Neural crest cell (in vitro differentiated cells): ENCODE results near the gene DCC. TPM values are rescaled to one million over a fixed set of nuclear protein-coding genes. Genes with fewer than 3 reads are reported as not detected.
A peak's percentile ranks its signal among the peaks of the same experiment; 100 is the strongest.

Experiments used
- DNase-seq: peaks from one replicate; pipeline ENCODE4 v3.0.0; 2021; ENCODE audit warnings: low read depth, mixed read lengths, low spot score
- H3K27ac Mint-ChIP-seq: one replicate; pipeline ENCODE4 v1.8.0; 2021; ENCODE audit warnings: mild to moderate bottlenecking, mixed read lengths; ENCODE audit not compliant: unreplicated experiment
- H3K27me3 Mint-ChIP-seq: 2 replicates; pipeline ENCODE4 v1.8.0; 2021; ENCODE audit warnings: low read depth, mild to moderate bottlenecking, mixed read lengths
- H3K36me3 Mint-ChIP-seq: 2 replicates; pipeline ENCODE4 v1.8.0; 2021; ENCODE audit warnings: low read depth, mild to moderate bottlenecking, mixed read lengths
- H3K4me1 Mint-ChIP-seq: 2 replicates; pipeline ENCODE4 v1.8.0; 2021; ENCODE audit warnings: mixed read lengths
- H3K4me3 Mint-ChIP-seq: one replicate; pipeline ENCODE4 v1.8.0; 2021; ENCODE audit warnings: mild to moderate bottlenecking, mixed read lengths
- H3K9me3 Mint-ChIP-seq: 2 replicates; pipeline ENCODE4 v1.8.0; 2021; ENCODE audit warnings: mixed read lengths
- total RNA-seq: library from RNA; stranded (reverse); gene quantifications from 2 replicates; pipeline ENCODE4 v1.2.1, GENCODE V29; 2021
- TF ChIP-seq, protein P1 (sequence below): fragments of 200-600 bp; sonication (generic); conservative IDR thresholded peaks from 2 replicates; pipeline ENCODE4 v1.5.0; 2021; ENCODE audit warnings: antibody characterized with exemption, mild to moderate bottlenecking

The DCC gene
- total RNA-seq, 1 donor from 2014 or later, result 10.1 TPM

DNA sequence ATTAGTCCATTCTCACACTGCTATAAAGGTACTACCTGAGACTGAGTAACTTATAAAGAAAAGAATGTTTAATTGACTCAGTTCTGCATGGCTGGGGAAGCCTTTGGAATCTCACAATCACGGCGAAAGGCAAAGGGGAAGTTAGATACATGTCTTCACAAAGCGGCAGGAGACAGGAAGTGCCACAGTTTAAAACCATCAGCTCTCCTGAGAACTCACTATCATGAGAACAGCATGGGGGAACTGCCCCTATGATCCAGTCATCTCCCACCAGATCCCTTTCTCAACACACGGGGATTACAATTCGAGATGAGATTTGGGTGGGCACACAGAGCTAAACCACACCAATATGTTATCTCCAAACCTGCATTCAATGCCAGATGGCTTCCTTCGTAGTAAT, 716.1 kb downstream of the DCC start:
- H3K4me1 Mint-ChIP-seq, result no peaks in the 10 kb centered on the region
- peak overlapping the region; percentile 69 for H3K27ac Mint-ChIP-seq
- H3K4me3 Mint-ChIP-seq, result no peak overlapping the region
- H3K36me3 Mint-ChIP-seq, result no peaks in the 10 kb centered on the region
- H3K27me3 Mint-ChIP-seq, result no peaks in the 10 kb centered on the region
- TF ChIP-seq, protein P1, sequence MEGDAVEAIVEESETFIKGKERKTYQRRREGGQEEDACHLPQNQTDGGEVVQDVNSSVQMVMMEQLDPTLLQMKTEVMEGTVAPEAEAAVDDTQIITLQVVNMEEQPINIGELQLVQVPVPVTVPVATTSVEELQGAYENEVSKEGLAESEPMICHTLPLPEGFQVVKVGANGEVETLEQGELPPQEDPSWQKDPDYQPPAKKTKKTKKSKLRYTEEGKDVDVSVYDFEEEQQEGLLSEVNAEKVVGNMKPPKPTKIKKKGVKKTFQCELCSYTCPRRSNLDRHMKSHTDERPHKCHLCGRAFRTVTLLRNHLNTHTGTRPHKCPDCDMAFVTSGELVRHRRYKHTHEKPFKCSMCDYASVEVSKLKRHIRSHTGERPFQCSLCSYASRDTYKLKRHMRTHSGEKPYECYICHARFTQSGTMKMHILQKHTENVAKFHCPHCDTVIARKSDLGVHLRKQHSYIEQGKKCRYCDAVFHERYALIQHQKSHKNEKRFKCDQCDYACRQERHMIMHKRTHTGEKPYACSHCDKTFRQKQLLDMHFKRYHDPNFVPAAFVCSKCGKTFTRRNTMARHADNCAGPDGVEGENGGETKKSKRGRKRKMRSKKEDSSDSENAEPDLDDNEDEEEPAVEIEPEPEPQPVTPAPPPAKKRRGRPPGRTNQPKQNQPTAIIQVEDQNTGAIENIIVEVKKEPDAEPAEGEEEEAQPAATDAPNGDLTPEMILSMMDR, result no peak
- no peaks in the 10 kb centered on the region for H3K9me3 Mint-ChIP-seq
- DNase-seq, result no peak

DNA sequence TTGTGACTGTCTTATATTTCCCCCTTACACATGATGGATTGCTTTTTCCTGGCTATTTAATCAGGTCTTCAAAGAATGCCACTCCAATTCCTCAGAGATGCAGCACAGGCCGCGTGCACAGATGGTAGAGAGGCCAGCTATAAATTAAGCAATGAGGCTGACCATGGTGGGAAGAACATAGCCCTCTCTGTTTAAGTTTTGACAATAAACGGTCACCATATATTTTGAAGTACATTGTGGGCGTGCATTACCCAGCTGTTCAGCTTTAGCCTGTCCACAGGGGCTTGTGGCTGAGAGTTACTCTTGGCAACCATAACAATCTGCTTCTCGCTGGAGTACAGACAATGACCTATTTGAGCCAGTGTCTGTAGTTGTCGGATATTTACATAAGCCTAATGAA, 730.8 kb downstream of the DCC start:
- peak overlapping the region; percentile 18 for H3K4me3 Mint-ChIP-seq
- peak; percentile 1 for DNase-seq
- H3K9me3 Mint-ChIP-seq, result no peaks in the 10 kb centered on the region
- H3K27me3 Mint-ChIP-seq, result no peaks in the 10 kb centered on the region
- TF ChIP-seq, protein P1, result no peak
- peaks cover 25% of the 10 kb centered on the region for H3K4me1 Mint-ChIP-seq
- H3K36me3 Mint-ChIP-seq, result no peaks in the 10 kb centered on the region
- peak overlapping the region; percentile 23 for H3K27ac Mint-ChIP-seq

DNA sequence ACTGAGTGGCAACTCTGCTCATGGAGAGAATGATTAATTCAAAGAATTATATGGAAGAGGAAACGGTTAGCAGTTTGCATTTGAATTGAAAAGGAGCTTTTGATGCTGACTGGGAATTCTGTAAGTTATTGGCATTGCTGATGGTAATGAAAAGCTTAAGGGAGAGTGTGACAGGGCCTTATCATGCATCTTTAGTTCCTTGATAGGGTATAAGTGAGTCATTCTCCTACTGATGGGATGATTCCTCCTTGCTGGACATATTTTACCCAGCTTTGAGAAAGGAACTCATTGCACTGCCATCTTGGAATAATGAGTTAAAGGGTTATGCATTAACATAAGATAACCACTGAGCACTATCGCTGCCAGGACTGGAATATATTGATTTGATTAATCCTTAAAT, 740.7 kb downstream of the DCC start:
- H3K36me3 Mint-ChIP-seq, result no peaks in the 10 kb centered on the region

DNA sequence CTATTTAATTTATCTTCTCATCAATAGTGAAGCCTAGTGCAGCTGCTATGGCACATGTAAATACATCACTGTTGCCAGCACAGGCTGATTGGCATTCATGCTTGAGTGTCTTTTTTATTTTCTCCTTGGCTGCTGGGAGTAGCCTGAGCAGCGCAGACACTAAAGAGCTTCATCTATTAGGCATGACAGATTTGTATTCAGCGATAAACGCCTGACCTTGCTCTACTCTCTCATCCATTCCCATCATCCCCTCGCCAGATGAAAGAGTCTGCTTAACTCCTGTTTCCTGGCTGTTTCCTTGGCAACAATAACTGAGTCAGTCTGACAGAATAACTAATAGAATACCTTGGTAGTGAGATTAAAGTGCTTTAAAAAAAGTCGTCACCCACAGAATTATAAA, 753.6 kb downstream of the DCC start:
- Mint-ChIP-seq H3K4me3 (no peak overlapping the region), H3K4me1 (peaks cover 13% of the 10 kb centered on the region), H3K27ac (no peak overlapping the region), H3K27me3 (no peaks in the 10 kb centered on the region), H3K9me3 (no peaks in the 10 kb centered on the region), H3K36me3 (no peaks in the 10 kb centered on the region)
- TF ChIP-seq, protein P1, result no peak
- DNase-seq, result no peak

More for the DNA sequence above, 740.7 kb downstream of the DCC start:
- TF ChIP-seq, protein P1, result no peak
- Mint-ChIP-seq H3K4me1 (peaks cover 6% of the 10 kb centered on the region), H3K27me3 (no peaks in the 10 kb centered on the region), H3K27ac (no peak overlapping the region), H3K4me3 (no peak overlapping the region), H3K9me3 (no peaks in the 10 kb centered on the region)
- no peak for DNase-seq

DNA sequence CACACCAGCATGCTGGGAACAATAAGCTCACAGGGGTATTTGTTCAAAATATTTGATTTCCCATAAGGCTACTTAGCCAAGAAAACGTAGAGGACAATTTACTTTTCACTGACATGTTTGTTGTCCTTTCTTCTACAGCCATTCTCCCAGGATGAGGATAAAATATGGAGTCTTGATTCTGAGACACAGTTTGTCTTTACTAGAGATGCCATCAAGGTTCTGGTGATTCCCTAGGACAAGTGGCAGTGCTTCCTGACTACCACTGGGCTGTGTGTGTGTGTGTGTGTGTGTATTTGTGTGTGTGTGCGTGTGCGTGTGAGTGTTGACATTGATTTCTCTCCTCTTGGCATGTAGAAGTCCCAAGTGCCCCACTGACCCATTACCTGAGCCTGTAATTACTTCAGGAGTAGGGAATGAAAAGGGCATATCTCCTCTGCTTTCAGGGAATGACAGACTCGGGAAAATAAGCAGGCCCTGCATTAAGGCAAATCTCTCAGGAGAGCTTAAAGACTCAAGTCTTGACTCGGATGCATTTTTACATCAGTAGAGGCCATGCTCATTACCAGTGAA, 761.6 kb downstream of the DCC start:
- H3K9me3 Mint-ChIP-seq, result peaks cover 11% of the 10 kb centered on the region
- H3K36me3 Mint-ChIP-seq, result no peaks in the 10 kb centered on the region
- TF ChIP-seq, protein P1, result no peak
- H3K4me1 Mint-ChIP-seq, result peaks cover 16% of the 10 kb centered on the region
- H3K4me3 Mint-ChIP-seq, result no peak overlapping the region
- no peaks in the 10 kb centered on the region for H3K27me3 Mint-ChIP-seq
- H3K27ac Mint-ChIP-seq, result no peak overlapping the region
- DNase-seq, result no peak
